Activated T-helper 1 cell treated with Interleukin-2 at 50 U/mL for 16 hours (primary cell): Measurements from ENCODE around the gene D2HGDH.
"Not testable (repeated sequence)": the region's sequence is repeated elsewhere in the genome, so short reads cannot be mapped to it uniquely, and the experiment has no call there.

Source experiments
- DNase-seq: peaks from one replicate; pipeline ENCODE4 v3.0.0-alpha.2; 2020; ENCODE audit warnings: low read depth

The D2HGDH gene

GRCh38 chr2:241748468-241749256, 14.2 kb downstream of the D2HGDH start:
- no peak for DNase-seq

DNA sequence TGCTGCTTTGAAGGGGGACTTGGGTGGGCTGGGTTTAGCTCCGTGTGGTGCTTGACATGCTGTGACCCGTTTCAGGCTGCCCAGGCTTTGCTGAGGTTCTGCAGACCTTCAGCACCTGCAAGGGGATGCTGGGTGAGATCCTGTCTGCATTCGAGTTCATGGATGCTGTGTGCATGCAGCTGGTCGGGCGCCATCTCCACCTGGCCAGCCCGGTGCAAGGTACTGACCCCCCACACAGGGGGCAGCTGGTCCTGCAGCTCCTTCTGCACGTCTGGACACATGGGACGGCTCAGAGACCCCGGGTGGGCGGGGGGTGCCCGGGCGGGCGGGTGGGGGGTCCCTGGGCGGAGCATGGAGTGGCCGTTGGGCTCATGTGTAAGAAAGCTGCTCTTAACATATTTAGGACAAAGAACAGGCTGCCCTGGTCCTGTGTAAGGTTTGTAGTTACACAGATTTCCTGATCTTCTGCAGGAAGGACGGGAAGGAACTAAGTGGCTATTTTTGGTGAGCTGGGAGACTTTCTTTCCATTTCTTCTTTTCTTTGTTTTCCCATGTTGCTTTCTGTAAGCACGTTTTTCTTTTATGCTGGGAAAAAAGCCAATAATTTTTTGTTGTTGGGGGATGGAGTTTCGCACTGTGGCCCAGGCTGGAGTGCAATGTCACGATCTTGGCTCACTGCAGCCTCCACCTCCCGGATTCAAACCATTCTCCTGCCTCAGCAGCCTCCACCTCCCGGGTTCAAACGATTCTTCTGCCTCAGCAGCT, 15.8 kb downstream of the D2HGDH start:
- DNase-seq, result no peak

GRCh38 chr2:241751152-241751551, 16.7 kb downstream of the D2HGDH start:
- no peak for DNase-seq

DNA sequence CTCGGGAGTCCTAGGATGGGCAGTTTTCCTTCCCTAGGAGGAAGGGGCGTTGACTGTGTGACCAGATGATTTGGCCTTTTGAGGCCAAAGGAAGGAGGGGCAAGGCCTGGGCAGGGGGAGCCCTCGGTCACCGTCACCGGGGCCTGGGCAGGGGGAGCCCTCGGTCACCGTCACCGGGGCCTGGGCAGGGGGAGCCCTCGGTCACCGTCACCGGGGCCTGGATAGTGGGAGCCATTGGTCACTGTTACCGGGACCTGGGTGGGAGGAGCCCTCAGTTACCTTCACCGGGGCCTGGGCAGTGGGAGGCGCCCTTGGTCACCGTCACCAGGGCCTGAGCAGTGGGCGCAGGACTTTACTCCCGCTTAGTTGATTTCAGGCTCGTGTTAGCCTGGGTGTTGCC, 17.3 kb downstream of the D2HGDH start:
- DNase-seq, result no peak

GRCh38 chr2:241752253-241752652, 17.8 kb downstream of the D2HGDH start:
- DNase-seq, result no peak

DNA sequence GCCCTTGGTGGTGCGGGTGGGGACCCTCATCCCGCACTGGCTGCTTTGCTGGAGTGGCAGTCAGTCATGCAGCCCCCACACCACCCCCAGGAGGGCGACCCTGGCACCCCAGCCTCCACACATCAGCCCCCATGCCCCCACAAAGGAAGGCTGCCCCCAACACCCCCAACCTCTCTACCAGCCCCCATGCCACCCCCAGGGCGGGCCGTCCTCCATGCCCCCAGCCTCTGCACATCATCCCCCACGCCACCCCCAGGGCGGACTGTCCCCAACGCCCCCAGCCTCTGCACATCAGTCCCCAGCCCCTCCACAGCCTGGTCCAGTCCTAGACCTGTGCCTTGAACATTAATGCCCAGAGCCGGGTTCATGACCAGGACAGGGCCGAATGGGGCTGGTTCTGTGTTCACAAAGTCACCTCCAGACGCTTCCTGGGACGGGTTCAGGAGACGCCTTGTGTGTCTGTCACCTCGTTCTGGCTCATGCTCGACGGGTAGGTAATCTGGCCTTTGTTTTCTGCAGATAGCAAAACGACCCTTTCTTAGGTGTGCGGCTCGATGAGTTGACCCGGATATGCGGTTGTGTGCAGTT, 18.4 kb downstream of the D2HGDH start:
- DNase-seq, result no peak

GRCh38 chr2:241753493-241753892, 19.1 kb downstream of the D2HGDH start:
- DNase-seq, result no peak

DNA sequence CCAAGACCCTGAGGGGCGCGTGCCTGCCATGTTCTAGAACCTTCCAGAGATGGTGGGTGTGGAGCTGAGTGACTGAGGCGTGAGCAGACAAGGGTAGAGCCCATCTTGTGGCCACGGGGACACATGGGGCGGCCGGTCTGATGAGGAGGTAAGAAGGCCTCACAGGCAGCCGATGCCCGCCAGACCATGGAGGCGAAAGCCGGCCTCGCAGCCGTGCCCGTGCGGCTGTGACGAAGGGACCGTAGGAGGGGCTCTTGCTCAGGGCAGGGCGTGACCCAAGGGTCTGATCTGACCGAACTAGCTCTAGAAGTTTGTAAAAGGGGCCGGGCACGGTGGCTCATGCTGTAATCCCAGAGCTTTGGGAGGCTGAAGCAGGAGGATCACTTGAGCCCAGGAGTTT, 19.6 kb downstream of the D2HGDH start:
- no peak for DNase-seq

GRCh38 chr2:241755166-241755565, 20.7 kb downstream of the D2HGDH start:
- DNase-seq, result no peak

GRCh38 chr2:241755777-241756176, 21.3 kb downstream of the D2HGDH start:
- no peak for DNase-seq

GRCh38 chr2:241759067-241759807, 24.8 kb downstream of the D2HGDH start:
- DNase-seq, result no peak

DNA sequence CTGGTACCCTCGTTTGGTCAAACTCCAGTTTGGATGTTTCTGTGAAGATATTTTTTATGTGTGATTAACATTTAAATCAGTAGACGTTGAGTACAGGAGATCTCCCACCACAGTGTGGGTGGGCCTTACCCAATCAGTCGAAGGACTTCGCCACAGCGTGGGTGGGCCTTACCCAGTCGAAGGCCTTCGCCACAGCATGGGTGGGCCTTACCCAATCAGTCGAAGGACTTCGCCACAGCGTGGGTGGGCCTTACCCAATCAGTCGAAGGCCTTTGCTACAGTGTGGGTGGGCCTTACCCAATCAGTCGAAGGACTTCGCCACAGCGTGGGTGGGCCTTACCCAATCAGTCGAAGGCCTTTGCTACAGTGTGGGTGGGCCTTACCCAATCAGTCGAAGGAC, 25.5 kb downstream of the D2HGDH start:
- DNase-seq, result not testable (repeated sequence)

- no peak for DNase-seq
These were observed 25.9 kb downstream of the D2HGDH start for GRCh38 chr2:241760301-241760771.

GRCh38 chr2:241762321-241762932, 28.0 kb downstream of the D2HGDH start:
- DNase-seq, result no peak

DNA sequence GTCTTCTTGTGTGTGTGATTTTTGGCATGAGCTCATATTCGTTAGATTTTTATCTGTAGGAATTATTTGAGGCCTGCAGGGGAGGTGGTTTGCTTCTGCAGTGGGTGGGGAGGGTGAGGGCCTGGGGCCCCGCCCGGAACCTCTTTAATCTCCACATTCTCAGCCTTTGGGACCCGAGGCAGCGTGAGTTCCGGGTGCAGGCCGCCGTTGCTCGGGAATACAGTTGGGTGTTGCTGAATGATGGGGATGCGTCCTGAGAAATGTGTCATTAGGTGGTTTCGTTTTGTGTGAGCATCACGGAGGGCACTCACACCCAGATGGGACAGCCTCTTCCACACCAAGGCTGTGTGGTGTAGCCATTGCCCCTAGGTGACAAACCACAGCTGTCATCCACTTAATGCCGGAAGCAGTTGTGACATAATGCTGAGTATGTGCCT, 28.5 kb downstream of the D2HGDH start:
- peak; percentile 51 for DNase-seq

- no peak for DNase-seq
These were observed 29.3 kb downstream of the D2HGDH start for GRCh38 chr2:241763551-241764274.

- DNase-seq, result no peak
These were observed 30.1 kb downstream of the D2HGDH start for GRCh38 chr2:241764275-241765241.

GRCh38 chr2:241767464-241768250, 33.2 kb downstream of the D2HGDH start:
- no peak for DNase-seq

- DNase-seq, result no peak
These were observed 33.9 kb downstream of the D2HGDH start for GRCh38 chr2:241768251-241768711.
